ENCODE results near the gene KIF5B. TPM values are rescaled to one million over a fixed set of nuclear protein-coding genes. Genes with fewer than 3 reads are reported as not detected.

KIF5B gene
- total and polyA plus RNA-seq, 4 donors = 12.2 to 42.0 (median 22.9) TPM

DNA sequence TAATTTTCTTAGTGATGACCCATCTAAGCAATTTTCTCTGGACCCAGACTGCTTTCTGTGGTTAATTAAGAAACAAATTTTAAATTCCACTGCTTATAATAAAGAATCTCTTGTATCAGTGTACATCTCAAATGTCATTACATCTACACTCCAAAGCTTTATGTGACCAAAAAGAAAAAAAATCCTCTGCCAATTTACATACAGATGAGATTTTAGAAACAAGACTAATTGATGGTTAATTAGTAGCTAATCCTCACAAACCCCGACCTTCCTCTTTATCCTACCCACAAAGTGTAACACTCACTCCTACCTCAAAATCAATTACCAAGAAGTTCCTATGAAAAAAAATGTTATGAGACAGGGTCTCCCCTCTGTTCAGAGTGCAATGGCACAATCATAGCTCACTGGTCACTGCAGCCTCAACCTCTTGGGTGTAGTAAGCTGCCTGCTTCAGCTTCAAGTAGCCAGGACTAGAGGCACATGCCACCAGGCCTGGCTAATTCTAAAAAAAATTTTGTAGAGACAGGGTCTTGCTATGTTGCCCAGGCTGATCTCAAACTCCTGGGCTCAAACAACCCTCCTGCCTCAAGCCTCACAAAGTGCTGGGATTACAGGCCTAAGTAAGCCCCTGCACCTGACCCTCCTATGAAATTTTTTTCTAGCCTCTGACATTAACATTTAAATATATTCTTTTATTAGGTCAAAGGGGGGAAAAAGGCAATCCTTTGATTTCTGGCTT is 14.8 kb downstream of the KIF5B start:
- no peak for TF ChIP-seq NR2F2 (IDR thresholded peaks at IDR 0.05)
- TF ChIP-seq, protein P1, sequence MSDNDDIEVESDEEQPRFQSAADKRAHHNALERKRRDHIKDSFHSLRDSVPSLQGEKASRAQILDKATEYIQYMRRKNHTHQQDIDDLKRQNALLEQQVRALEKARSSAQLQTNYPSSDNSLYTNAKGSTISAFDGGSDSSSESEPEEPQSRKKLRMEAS (IDR thresholded peaks at IDR 0.05) = no peak
- TF ChIP-seq EGR1 (IDR thresholded peaks at IDR 0.05; ENCODE audit: low read depth in 2 of 2) = no peak
- TF ChIP-seq, protein P2, sequence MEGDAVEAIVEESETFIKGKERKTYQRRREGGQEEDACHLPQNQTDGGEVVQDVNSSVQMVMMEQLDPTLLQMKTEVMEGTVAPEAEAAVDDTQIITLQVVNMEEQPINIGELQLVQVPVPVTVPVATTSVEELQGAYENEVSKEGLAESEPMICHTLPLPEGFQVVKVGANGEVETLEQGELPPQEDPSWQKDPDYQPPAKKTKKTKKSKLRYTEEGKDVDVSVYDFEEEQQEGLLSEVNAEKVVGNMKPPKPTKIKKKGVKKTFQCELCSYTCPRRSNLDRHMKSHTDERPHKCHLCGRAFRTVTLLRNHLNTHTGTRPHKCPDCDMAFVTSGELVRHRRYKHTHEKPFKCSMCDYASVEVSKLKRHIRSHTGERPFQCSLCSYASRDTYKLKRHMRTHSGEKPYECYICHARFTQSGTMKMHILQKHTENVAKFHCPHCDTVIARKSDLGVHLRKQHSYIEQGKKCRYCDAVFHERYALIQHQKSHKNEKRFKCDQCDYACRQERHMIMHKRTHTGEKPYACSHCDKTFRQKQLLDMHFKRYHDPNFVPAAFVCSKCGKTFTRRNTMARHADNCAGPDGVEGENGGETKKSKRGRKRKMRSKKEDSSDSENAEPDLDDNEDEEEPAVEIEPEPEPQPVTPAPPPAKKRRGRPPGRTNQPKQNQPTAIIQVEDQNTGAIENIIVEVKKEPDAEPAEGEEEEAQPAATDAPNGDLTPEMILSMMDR (IDR thresholded peaks at IDR 0.05; ENCODE audit: low read depth, low read length, missing input control) = no peak
- TF ChIP-seq HNF4A (conservative IDR thresholded peaks at IDR 0.05) = no peak
- no peak for TF ChIP-seq FOXA2 (IDR thresholded peaks at IDR 0.05)
- TF ChIP-seq HNF4G (IDR thresholded peaks at IDR 0.05) = no peak
- TF ChIP-seq YY1 (IDR thresholded peaks at IDR 0.05) = no peak
- TF ChIP-seq, protein P3, sequence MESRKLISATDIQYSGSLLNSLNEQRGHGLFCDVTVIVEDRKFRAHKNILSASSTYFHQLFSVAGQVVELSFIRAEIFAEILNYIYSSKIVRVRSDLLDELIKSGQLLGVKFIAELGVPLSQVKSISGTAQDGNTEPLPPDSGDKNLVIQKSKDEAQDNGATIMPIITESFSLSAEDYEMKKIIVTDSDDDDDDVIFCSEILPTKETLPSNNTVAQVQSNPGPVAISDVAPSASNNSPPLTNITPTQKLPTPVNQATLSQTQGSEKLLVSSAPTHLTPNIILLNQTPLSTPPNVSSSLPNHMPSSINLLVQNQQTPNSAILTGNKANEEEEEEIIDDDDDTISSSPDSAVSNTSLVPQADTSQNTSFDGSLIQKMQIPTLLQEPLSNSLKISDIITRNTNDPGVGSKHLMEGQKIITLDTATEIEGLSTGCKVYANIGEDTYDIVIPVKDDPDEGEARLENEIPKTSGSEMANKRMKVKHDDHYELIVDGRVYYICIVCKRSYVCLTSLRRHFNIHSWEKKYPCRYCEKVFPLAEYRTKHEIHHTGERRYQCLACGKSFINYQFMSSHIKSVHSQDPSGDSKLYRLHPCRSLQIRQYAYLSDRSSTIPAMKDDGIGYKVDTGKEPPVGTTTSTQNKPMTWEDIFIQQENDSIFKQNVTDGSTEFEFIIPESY (IDR thresholded peaks at IDR 0.05) = no peak
- TF ChIP-seq TAF1 (conservative IDR thresholded peaks at IDR 0.05) = no peak
- TF ChIP-seq SP1 (IDR thresholded peaks at IDR 0.05) = no peak
- no peak for TF ChIP-seq JUND (IDR thresholded peaks at IDR 0.05)
- TF ChIP-seq GABPA (IDR thresholded peaks at IDR 0.05 in 1 of 2, conservative IDR thresholded peaks at IDR 0.05 in 1 of 2) = no peak
- TF ChIP-seq, protein P4, sequence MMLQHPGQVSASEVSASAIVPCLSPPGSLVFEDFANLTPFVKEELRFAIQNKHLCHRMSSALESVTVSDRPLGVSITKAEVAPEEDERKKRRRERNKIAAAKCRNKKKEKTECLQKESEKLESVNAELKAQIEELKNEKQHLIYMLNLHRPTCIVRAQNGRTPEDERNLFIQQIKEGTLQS (IDR thresholded peaks at IDR 0.05) = no peak
- TF ChIP-seq FOXA1 (IDR thresholded peaks at IDR 0.05) = no peak
- TF ChIP-seq RAD21 (IDR thresholded peaks at IDR 0.05) = no peak
- no peak overlapping the region for H3K9ac ChIP-seq (ENCODE audit: low read depth in 1 of 2, low read length in 2 of 2)
- no peaks in the 10 kb centered on the region for H3K27me3 ChIP-seq (ENCODE audit: control insufficient read depth in 4 of 4, insufficient read depth in 4 of 4, low read length in 3 of 4)
- no peak for DNase-seq (ENCODE audit: low spot score)
- H3K36me3 ChIP-seq (ENCODE audit: control insufficient read depth in 4 of 4, insufficient read depth in 3 of 4, low read depth in 1 of 4, low read length in 3 of 4) = peaks cover 0 to 23% (median 16%) of the 10 kb centered on the region in 4 donors
- H3K4me3 ChIP-seq (ENCODE audit: low read depth in 1 of 3, low read length in 3 of 3) = no peak overlapping the region
- H3K9me3 ChIP-seq (ENCODE audit: control insufficient read depth in 4 of 4, low read length in 3 of 4) = no peaks in the 10 kb centered on the region
- H3K4me1 ChIP-seq (ENCODE audit: control insufficient read depth in 4 of 4, insufficient read depth in 4 of 4, low read length in 3 of 4) = peaks cover 0 to 8% (median 0%) of the 10 kb centered on the region in 4 donors
- H3K27ac ChIP-seq (ENCODE audit: low read depth in 1 of 2, low read length in 2 of 2) = no peak overlapping the region
- 29% methylated on average over 1 of the region's 1 CpG for WGBS

DNA sequence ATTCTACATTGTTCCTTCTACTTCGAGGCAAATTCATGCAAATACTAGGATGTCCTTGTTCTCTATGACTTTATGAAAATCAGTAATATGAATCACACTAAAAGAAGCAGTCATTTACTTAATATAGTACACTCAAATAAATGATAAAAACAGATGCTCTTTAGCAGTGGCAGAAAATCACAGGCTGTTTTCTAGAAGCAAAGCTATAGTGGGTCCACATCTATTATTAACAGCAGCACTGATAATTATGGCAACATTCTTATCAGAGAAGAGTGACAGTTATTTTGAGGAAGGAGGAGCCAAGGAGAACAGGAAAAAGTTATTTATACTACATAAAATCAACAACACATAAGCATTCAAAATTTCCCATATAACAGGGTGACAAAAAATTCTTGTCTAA is 16.5 kb downstream of the KIF5B start:
- peaks cover 0 to 32% (median 23%) of the 10 kb centered on the region in 4 donors for H3K36me3 ChIP-seq (ENCODE audit: control insufficient read depth in 4 of 4, insufficient read depth in 3 of 4, low read depth in 1 of 4, low read length in 3 of 4)
- no peak overlapping the region for H3K27ac ChIP-seq (ENCODE audit: low read depth in 1 of 2, low read length in 2 of 2)
- no peaks in the 10 kb centered on the region for H3K9me3 ChIP-seq (ENCODE audit: control insufficient read depth in 4 of 4, low read length in 3 of 4)
- no peaks in the 10 kb centered on the region for H3K27me3 ChIP-seq (ENCODE audit: control insufficient read depth in 4 of 4, insufficient read depth in 4 of 4, low read length in 3 of 4)
- DNase-seq (ENCODE audit: low spot score) = no peak
- H3K4me3 ChIP-seq (ENCODE audit: low read depth in 1 of 3, low read length in 3 of 3) = no peak overlapping the region
- WGBS = 90% methylated on average over 1 of the region's 1 CpG
- peaks cover 0 to 8% (median 0%) of the 10 kb centered on the region in 4 donors for H3K4me1 ChIP-seq (ENCODE audit: control insufficient read depth in 4 of 4, insufficient read depth in 4 of 4, low read length in 3 of 4)
- no peak overlapping the region for H3K9ac ChIP-seq (ENCODE audit: low read depth in 1 of 2, low read length in 2 of 2)
- TF ChIP-seq, protein P2 (IDR thresholded peaks at IDR 0.05; ENCODE audit: low read depth, low read length, missing input control) = no peak
- TF ChIP-seq TAF1 (conservative IDR thresholded peaks at IDR 0.05) (no peak), RXRA (IDR thresholded peaks at IDR 0.05) (no peak), YY1 (IDR thresholded peaks at IDR 0.05) (no peak), FOXA2 (IDR thresholded peaks at IDR 0.05) (no peak), SP1 (IDR thresholded peaks at IDR 0.05) (no peak), GABPA (IDR thresholded peaks at IDR 0.05 in 1 of 2, conservative IDR thresholded peaks at IDR 0.05 in 1 of 2) (no peak), FOXA1 (IDR thresholded peaks at IDR 0.05) (no peak), EGR1 (IDR thresholded peaks at IDR 0.05; ENCODE audit: low read depth in 2 of 2) (no peak), RAD21 (IDR thresholded peaks at IDR 0.05) (no peak), JUND (IDR thresholded peaks at IDR 0.05) (no peak), NR2F2 (IDR thresholded peaks at IDR 0.05) (no peak), HNF4A (conservative IDR thresholded peaks at IDR 0.05) (no peak)
- TF ChIP-seq, protein P5, sequence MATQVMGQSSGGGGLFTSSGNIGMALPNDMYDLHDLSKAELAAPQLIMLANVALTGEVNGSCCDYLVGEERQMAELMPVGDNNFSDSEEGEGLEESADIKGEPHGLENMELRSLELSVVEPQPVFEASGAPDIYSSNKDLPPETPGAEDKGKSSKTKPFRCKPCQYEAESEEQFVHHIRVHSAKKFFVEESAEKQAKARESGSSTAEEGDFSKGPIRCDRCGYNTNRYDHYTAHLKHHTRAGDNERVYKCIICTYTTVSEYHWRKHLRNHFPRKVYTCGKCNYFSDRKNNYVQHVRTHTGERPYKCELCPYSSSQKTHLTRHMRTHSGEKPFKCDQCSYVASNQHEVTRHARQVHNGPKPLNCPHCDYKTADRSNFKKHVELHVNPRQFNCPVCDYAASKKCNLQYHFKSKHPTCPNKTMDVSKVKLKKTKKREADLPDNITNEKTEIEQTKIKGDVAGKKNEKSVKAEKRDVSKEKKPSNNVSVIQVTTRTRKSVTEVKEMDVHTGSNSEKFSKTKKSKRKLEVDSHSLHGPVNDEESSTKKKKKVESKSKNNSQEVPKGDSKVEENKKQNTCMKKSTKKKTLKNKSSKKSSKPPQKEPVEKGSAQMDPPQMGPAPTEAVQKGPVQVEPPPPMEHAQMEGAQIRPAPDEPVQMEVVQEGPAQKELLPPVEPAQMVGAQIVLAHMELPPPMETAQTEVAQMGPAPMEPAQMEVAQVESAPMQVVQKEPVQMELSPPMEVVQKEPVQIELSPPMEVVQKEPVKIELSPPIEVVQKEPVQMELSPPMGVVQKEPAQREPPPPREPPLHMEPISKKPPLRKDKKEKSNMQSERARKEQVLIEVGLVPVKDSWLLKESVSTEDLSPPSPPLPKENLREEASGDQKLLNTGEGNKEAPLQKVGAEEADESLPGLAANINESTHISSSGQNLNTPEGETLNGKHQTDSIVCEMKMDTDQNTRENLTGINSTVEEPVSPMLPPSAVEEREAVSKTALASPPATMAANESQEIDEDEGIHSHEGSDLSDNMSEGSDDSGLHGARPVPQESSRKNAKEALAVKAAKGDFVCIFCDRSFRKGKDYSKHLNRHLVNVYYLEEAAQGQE (IDR thresholded peaks at IDR 0.05) = no peak
- TF ChIP-seq, protein P3 (IDR thresholded peaks at IDR 0.05) = no peak

Data from liver (tissue), 9 donors.